Adrenal gland (tissue), 12 donors: Measurements from ENCODE around the gene USP7. TPM values are rescaled to one million over a fixed set of nuclear protein-coding genes. Genes with fewer than 3 reads are reported as not detected.

Source experiments
- DNase-seq, 7 donors: peaks; one replicate each; pipeline ENCODE4 v3.0.0-alpha.2; 2019 to 2020
- H3K27ac ChIP-seq, 5 donors: fragments of 200-600 bp; sonication (generic) in 4 of 5; 1 replicate in 3 of 5; 2 replicates in 2 of 5; pipeline versions ENCODE4 v1.5.1 to v1.8.0; 2016 to 2020; ENCODE audit warnings: mild to moderate bottlenecking in 1 of 5
- H3K27me3 ChIP-seq: fragments of 200-600 bp; 2 replicates; pipeline ENCODE4 v1.8.0; 2021
- H3K36me3 ChIP-seq, 2 donors: fragments of 200-600 bp; replicated peaks in 1 of 2; 1 replicate in 1 of 2; 2 replicates in 1 of 2; pipeline versions ENCODE4 v1.5.1 to v1.8.0; 2018 to 2022
- H3K4me1 ChIP-seq, 2 donors: fragments of 200-600 bp; replicated peaks in 1 of 2; 1 replicate in 1 of 2; 2 replicates in 1 of 2; pipeline versions ENCODE4 v1.5.1 to v1.8.0; 2018 to 2021
- H3K4me3 ChIP-seq, 4 donors: fragments of 200-600 bp; sonication (generic) in 3 of 4; one replicate each; pipeline ENCODE4 v1.5.1; 2016 to 2018
- H3K9me3 ChIP-seq, 3 donors: fragments of 200-600 bp; sonication (generic) in 1 of 3; replicated peaks in 1 of 3; 1 replicate in 2 of 3; 2 replicates in 1 of 3; pipeline versions ENCODE4 v1.5.1 to v1.8.0; 2016 to 2021
- POLR2A ChIP-seq, 2 donors: fragments of 450-650 bp; IDR thresholded peaks; one replicate each; pipeline ENCODE4 v1.6.1; 2017; ENCODE audit warnings: antibody characterized with exemption in 2 of 2, mild to moderate bottlenecking in 2 of 2, moderate library complexity in 1 of 2
- WGBS, 4 donors: extraction: QIAGEN DNeasy Blood & Tissue Kit in 2 of 4; methylation state at CpG; one replicate each; pipeline versions ENCODE4 v1.1.5 to v1.1.7; 2013 to 2017; 5-methylcytosine and 5-hydroxymethylcytosine counted together
- intact Hi-C, 2 donors: fragments of 100-400 bp; cut with DNase I; formaldehyde crosslinking; loops; one replicate each; pipeline versions ENCODE4 v1.14.1 to v1.15.0; 2022 to 2023
- polyA plus RNA-seq, 3 donors: library from polyadenylated mRNA; stranded (reverse); fragments of 200-250 nt in 2 of 3; fragments of 350-450 nt in 1 of 3; fragmentation: Illumina TruSeq in 1 of 3; extraction: RNeasy Lipid Tissue Mini Kit (QIAGEN cat#74804) in 1 of 3; gene quantifications; one replicate each; pipeline ENCODE4 v1.2.3, GENCODE V29; 2013 to 2014
- total RNA-seq, 9 donors: library from RNA; depleted of rRNA in 4 of 9; stranded (reverse); fragments of >200 nt in 4 of 9; fragments of 120-200 nt in 1 of 9; fragmentation: NEBNext Ultra II Directional in 1 of 9; extraction: Animal tissue kit (Norgen Biotek cat#: 25700) in 1 of 9; gene quantifications; one replicate each; pipeline versions ENCODE4 v1.1.0 to v1.2.4, GENCODE V29; 2013 to 2023
- TF ChIP-seq, protein P1 (sequence below), 6 experiments: fragments of 450-650 bp in 4 of 6; fragments of 200-600 bp in 2 of 6; sonication (generic) in 1 of 6; IDR thresholded peaks; 1 replicate in 5 of 6; 2 replicates in 1 of 6; pipeline versions ENCODE4 v1.5.1 to v1.8.0; 2016 to 2021; ENCODE audit warnings: antibody characterized with exemption in 6 of 6, mild to moderate bottlenecking in 2 of 6, moderate library complexity in 1 of 6
- donor health status: healthy with polysubstance abuse.
- donor health status: Bipolar disorder and iron deficiency.
- donor health status: DM: yes; HTN: yes; CAD: no.
- donor health status: DM: no; HTN: no; CAD: no.
- donor health status: DM: no; HTN: no; CAD: no.
- donor health status: DM: yes; HTN: yes; CAD: no.

USP7 gene
- total and polyA plus RNA-seq, 12 donors: 23.7 to 121 (median 68.2) TPM

GRCh38 chr16:8964462-8964861 is 756 bp upstream of the USP7 start:
- TF ChIP-seq, protein P1, sequence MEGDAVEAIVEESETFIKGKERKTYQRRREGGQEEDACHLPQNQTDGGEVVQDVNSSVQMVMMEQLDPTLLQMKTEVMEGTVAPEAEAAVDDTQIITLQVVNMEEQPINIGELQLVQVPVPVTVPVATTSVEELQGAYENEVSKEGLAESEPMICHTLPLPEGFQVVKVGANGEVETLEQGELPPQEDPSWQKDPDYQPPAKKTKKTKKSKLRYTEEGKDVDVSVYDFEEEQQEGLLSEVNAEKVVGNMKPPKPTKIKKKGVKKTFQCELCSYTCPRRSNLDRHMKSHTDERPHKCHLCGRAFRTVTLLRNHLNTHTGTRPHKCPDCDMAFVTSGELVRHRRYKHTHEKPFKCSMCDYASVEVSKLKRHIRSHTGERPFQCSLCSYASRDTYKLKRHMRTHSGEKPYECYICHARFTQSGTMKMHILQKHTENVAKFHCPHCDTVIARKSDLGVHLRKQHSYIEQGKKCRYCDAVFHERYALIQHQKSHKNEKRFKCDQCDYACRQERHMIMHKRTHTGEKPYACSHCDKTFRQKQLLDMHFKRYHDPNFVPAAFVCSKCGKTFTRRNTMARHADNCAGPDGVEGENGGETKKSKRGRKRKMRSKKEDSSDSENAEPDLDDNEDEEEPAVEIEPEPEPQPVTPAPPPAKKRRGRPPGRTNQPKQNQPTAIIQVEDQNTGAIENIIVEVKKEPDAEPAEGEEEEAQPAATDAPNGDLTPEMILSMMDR (IDR thresholded peaks at IDR 0.05): no peak
- no peak for TF ChIP-seq POLR2A (IDR thresholded peaks at IDR 0.05)
- H3K27ac ChIP-seq: peak overlapping the region; percentile 39 to 97 (median 80)
- peak overlapping the region in 2 of 4 donors; percentile 48 to 79 for H3K4me3 ChIP-seq
- WGBS, 4 donors: 45 to 59% (median 55%) methylated on average over 6 of the region's 6 CpGs
- no peaks in the 10 kb centered on the region for H3K27me3 ChIP-seq
- intact Hi-C loops: no loop called here
- H3K4me1 ChIP-seq: peaks cover 16 to 43% of the 10 kb centered on the region in 2 donors
- no peaks in the 10 kb centered on the region for H3K9me3 ChIP-seq
- no peaks in the 10 kb centered on the region for H3K36me3 ChIP-seq
- no peak for DNase-seq

- Histone ChIP-seq H3K9me3 (no peaks in the 10 kb centered on the region), H3K27ac (peak overlapping the region in 3 of 5 donors; percentile 69 to 97 (median 82)), H3K36me3 (no peaks in the 10 kb centered on the region), H3K27me3 (no peaks in the 10 kb centered on the region), H3K4me1 (peaks cover 25 to 56% of the 10 kb centered on the region in 2 donors), H3K4me3 (peak overlapping the region in 2 of 4 donors; percentile 50 to 96)
- intact Hi-C loops: no loop called here
- WGBS, 4 donors: 0 to 7% (median 0%) methylated on average over 6 to 142 of the region's 146 CpGs
- no peak for DNase-seq
- TF ChIP-seq, protein P1 (IDR thresholded peaks at IDR 0.05): no peak
- TF ChIP-seq POLR2A (IDR thresholded peaks at IDR 0.05): no peak
Observed at GRCh38 chr16:8963010-8963820, 491 bp downstream of the USP7 start.

GRCh38 chr16:8962393-8963009 is 1.2 kb downstream of the USP7 start:
- Histone ChIP-seq H3K36me3 (no peaks in the 10 kb centered on the region), H3K27me3 (no peaks in the 10 kb centered on the region), H3K4me1 (peaks cover 26 to 63% of the 10 kb centered on the region in 2 donors), H3K9me3 (no peaks in the 10 kb centered on the region), H3K27ac (peak overlapping the region in 3 of 5 donors; percentile 54 to 97 (median 69)), H3K4me3 (peak overlapping the region in 3 of 4 donors; percentile 25 to 96 (median 50))
- no peak for DNase-seq
- intact Hi-C loops: no loop called here
- TF ChIP-seq, protein P1 (IDR thresholded peaks at IDR 0.05): no peak
- TF ChIP-seq POLR2A (IDR thresholded peaks at IDR 0.05): no peak
- WGBS, 4 donors: 0 to 1% (median 1%) methylated on average over 11 to 50 of the region's 50 CpGs

DNA sequence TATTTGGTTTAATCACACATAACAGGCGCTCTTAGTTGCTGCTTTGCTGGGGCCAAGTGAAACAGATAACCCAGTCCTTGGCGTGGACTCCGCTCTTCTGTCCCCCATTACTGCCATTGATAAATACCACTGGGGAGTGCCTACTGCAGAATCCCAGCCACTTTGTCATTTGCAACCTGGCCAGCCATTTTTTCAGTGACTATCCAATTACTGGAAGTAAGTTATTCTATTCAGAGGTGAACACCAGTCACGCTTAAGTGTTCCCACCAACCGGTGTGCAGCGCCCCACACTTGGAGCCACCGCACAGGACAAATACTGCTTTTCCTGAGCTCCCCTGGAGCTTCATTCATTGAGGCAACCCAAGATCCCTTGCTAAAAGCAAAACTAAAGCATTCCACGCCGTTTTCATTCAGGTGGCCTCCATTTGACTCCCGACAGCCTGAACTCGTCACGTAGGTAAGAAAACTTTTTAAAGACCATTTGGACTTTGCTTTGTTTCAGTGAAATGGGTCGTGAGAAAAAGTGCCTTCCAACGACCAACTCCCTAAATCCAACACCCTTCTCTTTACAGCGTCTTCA is 1.8 kb downstream of the USP7 start:
- Histone ChIP-seq H3K27ac (peak overlapping the region in 2 of 5 donors; percentile 69 to 97), H3K9me3 (no peaks in the 10 kb centered on the region), H3K27me3 (no peaks in the 10 kb centered on the region), H3K36me3 (no peaks in the 10 kb centered on the region), H3K4me3 (peak overlapping the region in 3 of 4 donors; percentile 25 to 96 (median 50)), H3K4me1 (peaks cover 28 to 64% of the 10 kb centered on the region in 2 donors)
- TF ChIP-seq POLR2A (IDR thresholded peaks at IDR 0.05): no peak
- TF ChIP-seq, protein P1 (IDR thresholded peaks at IDR 0.05): no peak
- no peak for DNase-seq
- intact Hi-C loops: no loop called here
- 24 to 40% (median 29%) methylated on average over 14 to 15 of the region's 15 CpGs for WGBS, 4 donors
